H1 (cell line): ENCODE results near the gene PACS1. TPM values are rescaled to one million over a fixed set of nuclear protein-coding genes. Genes with fewer than 3 reads are reported as not detected.

ENCODE experiments used
- CTCF ChIA-PET: fragments of 300-600 bp; sonication (Branson Sonifier 250); formaldehyde crosslinking; loops from one replicate; lab custom pipeline; 2021; ENCODE audit not compliant: partially characterized antibody; lab: Charles Lee
- POLR2A ChIA-PET: fragments of 300-600 bp; sonication (Branson Sonifier 250); formaldehyde crosslinking; loops from one replicate; lab custom pipeline; 2021; ENCODE audit warnings: inconsistent platforms; ENCODE audit not compliant: partially characterized antibody; lab: Charles Lee
- DNase-seq, 2 experiments: peaks; one replicate each; pipeline versions ENCODE4 v3.0.0 to v3.0.0-alpha.2; 2010 to 2022; ENCODE audit warnings: low spot score in 2 of 2, low read depth in 1 of 2, mixed read lengths in 1 of 2
- FAIRE-seq: peaks from 2 replicates; lab custom pipeline; 2011; peaks lifted over from hg19 to GRCh38; lab: Jason Lieb, UNC
- H2AFZ ChIP-seq: 2 replicates; pipeline ENCODE4 v1.8.1; 2012; ENCODE audit warnings: low read length, inconsistent platforms
- H2AK5ac ChIP-seq: 2 replicates; pipeline ENCODE4 v1.6.1; 2013; ENCODE audit warnings: low read depth, low read length
- H2BK120ac ChIP-seq: replicated peaks from 2 replicates; pipeline ENCODE3; 2013; ENCODE audit warnings: low read depth, low read length, inconsistent platforms
- H2BK12ac ChIP-seq: 2 replicates; pipeline ENCODE4 v1.6.1; 2013; ENCODE audit warnings: low read depth, low read length
- H2BK15ac ChIP-seq: 2 replicates; pipeline ENCODE4 v1.6.1; 2013; ENCODE audit warnings: low read length
- H2BK20ac ChIP-seq: 2 replicates; pipeline ENCODE4 v1.6.1; 2013; ENCODE audit warnings: low read length
- H2BK5ac ChIP-seq: 2 replicates; pipeline ENCODE4 v1.6.1; 2013; ENCODE audit warnings: low read depth, low read length
- H3K14ac ChIP-seq: 2 replicates; pipeline ENCODE4 v1.6.1; 2013; ENCODE audit warnings: inconsistent platforms; ENCODE audit not compliant: insufficient read length
- H3K18ac ChIP-seq: 2 replicates; pipeline ENCODE4 v1.6.1; 2013; ENCODE audit warnings: low read length; ENCODE audit errors: extremely low read depth
- H3K23ac ChIP-seq: 2 replicates; pipeline ENCODE4 v1.6.1; 2013; ENCODE audit warnings: inconsistent platforms; ENCODE audit not compliant: insufficient read length
- H3K23me2 ChIP-seq: 2 replicates; pipeline ENCODE4 v1.6.1; 2013; ENCODE audit warnings: low read depth, low read length
- H3K27ac ChIP-seq: 2 replicates; pipeline ENCODE4 v1.6.1; 2011; ENCODE audit warnings: low read depth, low read length, inconsistent platforms
- H3K27me3 ChIP-seq, 4 experiments: replicated peaks in 1 of 4; 1 replicate in 1 of 4; 2 replicates in 3 of 4; pipeline versions ENCODE4 v1.6.1 to v1.8.1; 2011 to 2013; ENCODE audit warnings: low read length in 3 of 4, mild to moderate bottlenecking in 3 of 4, inconsistent platforms in 2 of 4, mixed read lengths in 2 of 4, moderate library complexity in 1 of 4; ENCODE audit not compliant: control insufficient read depth in 3 of 4, insufficient read depth in 3 of 4; ENCODE audit errors: extremely low read depth in 1 of 4
- H3K36me3 ChIP-seq, 4 experiments: 2 replicates each; pipeline versions ENCODE4 v1.6.1 to v1.8.1; 2011 to 2013; ENCODE audit warnings: mild to moderate bottlenecking in 4 of 4, low read length in 3 of 4, moderate library complexity in 2 of 4, control low read depth in 1 of 4, inconsistent platforms in 1 of 4; ENCODE audit not compliant: insufficient read depth in 4 of 4, control insufficient read depth in 2 of 4
- H3K4ac ChIP-seq: replicated peaks from 2 replicates; pipeline ENCODE3; 2013; ENCODE audit warnings: low read length, low read depth, mixed read lengths, inconsistent platforms; ENCODE audit not compliant: insufficient read length
- H3K4me1 ChIP-seq, 4 experiments: replicated peaks in 1 of 4; 1 replicate in 1 of 4; 2 replicates in 3 of 4; pipeline versions ENCODE4 v1.6.1 to v1.8.1; 2011 to 2013; ENCODE audit warnings: low read length in 3 of 4, inconsistent platforms in 2 of 4, mixed read lengths in 1 of 4; ENCODE audit not compliant: insufficient read depth in 4 of 4, control insufficient read depth in 3 of 4
- H3K4me2 ChIP-seq, 2 experiments: 2 replicates each; pipeline versions ENCODE4 v1.6.1 to v1.8.1; 2011 to 2013; ENCODE audit warnings: low read depth in 2 of 2, low read length in 2 of 2, control low read depth in 1 of 2, inconsistent platforms in 1 of 2, mild to moderate bottlenecking in 1 of 2; ENCODE audit not compliant: insufficient read depth in 1 of 2
- H3K4me3 ChIP-seq, 4 experiments: fragments of 200-600, 300-600 bp in 1 of 4; sonication (generic), shearing (Covaris generic), sonication (Bioruptor Twin) in 1 of 4; 2 replicates each; pipeline versions ENCODE4 v1.5.1 to v1.8.1; 2011 to 2016; ENCODE audit warnings: low read length in 4 of 4, low read depth in 3 of 4, control low read depth in 2 of 4, inconsistent platforms in 2 of 4, mild to moderate bottlenecking in 2 of 4, mixed read lengths in 1 of 4, moderate library complexity in 1 of 4; ENCODE audit not compliant: insufficient read depth in 2 of 4; ENCODE audit errors: extremely low read depth in 1 of 4
- H3K56ac ChIP-seq: replicated peaks from 2 replicates; pipeline ENCODE3; 2013; ENCODE audit warnings: low read depth, mild to moderate bottlenecking, mixed read lengths, low read length, inconsistent platforms; ENCODE audit not compliant: insufficient read length
- H3K79me1 ChIP-seq: 2 replicates; pipeline ENCODE4 v1.6.1; 2013; ENCODE audit warnings: low read depth, low read length, control low read depth
- H3K79me2 ChIP-seq, 2 experiments: 2 replicates each; pipeline versions ENCODE4 v1.6.1 to v1.8.1; 2012 to 2013; ENCODE audit warnings: low read length in 2 of 2, mild to moderate bottlenecking in 2 of 2, inconsistent platforms in 1 of 2; ENCODE audit not compliant: insufficient read depth in 2 of 2, control insufficient read depth in 1 of 2
- H3K9ac ChIP-seq, 4 experiments: replicated peaks in 1 of 4; 1 replicate in 1 of 4; 2 replicates in 3 of 4; pipeline versions ENCODE4 v1.6.1 to v1.8.1; 2011 to 2013; ENCODE audit warnings: low read depth in 3 of 4, low read length in 3 of 4, control low read depth in 2 of 4, mild to moderate bottlenecking in 2 of 4, moderate library complexity in 2 of 4, inconsistent platforms in 1 of 4; ENCODE audit errors: extremely low read depth in 1 of 4
- H3K9me3 ChIP-seq, 2 experiments: 2 replicates each; pipeline versions ENCODE4 v1.6.1 to v1.8.1; 2012 to 2013; ENCODE audit warnings: mild to moderate bottlenecking in 2 of 2, moderate library complexity in 2 of 2, control low read depth in 1 of 2, inconsistent platforms in 1 of 2, low read depth in 1 of 2, low read length in 1 of 2, mixed read lengths in 1 of 2; ENCODE audit not compliant: insufficient read depth in 2 of 2
- H4K20me1 ChIP-seq, 2 experiments: replicated peaks in 1 of 2; 2 replicates each; pipeline versions ENCODE3 to v1.8.1; 2011 to 2013; ENCODE audit warnings: inconsistent platforms in 2 of 2, low read length in 2 of 2, mild to moderate bottlenecking in 1 of 2; ENCODE audit not compliant: insufficient read depth in 2 of 2, control insufficient read depth in 1 of 2
- H4K5ac ChIP-seq: 2 replicates; pipeline ENCODE4 v1.6.1; 2013; ENCODE audit warnings: low read length, low read depth, mixed read lengths, inconsistent platforms; ENCODE audit not compliant: insufficient read length
- H4K8ac ChIP-seq: 2 replicates; pipeline ENCODE4 v1.8.0; 2013; ENCODE audit warnings: mild to moderate bottlenecking, moderate library complexity, low read length, inconsistent platforms; ENCODE audit not compliant: insufficient read depth; ENCODE audit errors: extremely low read depth
- H4K91ac ChIP-seq: replicated peaks from 2 replicates; pipeline ENCODE3; 2013; ENCODE audit warnings: low read length, mixed read lengths, inconsistent platforms; ENCODE audit not compliant: insufficient read length
- RAD21 ChIP-seq, 2 experiments: IDR thresholded peaks in 1 of 2; conservative IDR thresholded peaks in 1 of 2; 2 replicates each; pipeline ENCODE4 v1.6.1; 2011; ENCODE audit warnings: low read depth in 2 of 2, low read length in 2 of 2, improper control_type of control experiment in 1 of 2, inconsistent platforms in 1 of 2, mild to moderate bottlenecking in 1 of 2, moderate library complexity in 1 of 2
- SIN3A ChIP-seq, 2 experiments: IDR thresholded peaks in 1 of 2; conservative IDR thresholded peaks in 1 of 2; 2 replicates each; pipeline ENCODE4 v1.6.1; 2011 to 2012; ENCODE audit warnings: low read length in 2 of 2, improper control_type of control experiment in 1 of 2, low read depth in 1 of 2, mild to moderate bottlenecking in 1 of 2
- TCF12 ChIP-seq: IDR thresholded peaks from 2 replicates; pipeline ENCODE4 v1.6.1; 2011; ENCODE audit warnings: low read depth, mild to moderate bottlenecking, low read length
- WGBS, 2 experiments: shearing (Covaris generic) in 1 of 2; methylation state at CpG; one replicate each; pipeline versions ENCODE4 v1.1.6 to v1.1.7; 2013 to 2015; ENCODE audit warnings: low lambda C conversion rate in 2 of 2, mixed read lengths in 2 of 2, inconsistent platforms in 1 of 2, low coverage in 1 of 2, missing lambda C conversion rate in 1 of 2; ENCODE audit not compliant: insufficient replicate concordance in 2 of 2, insufficient coverage in 1 of 2, insufficient read length in 1 of 2; ENCODE audit errors: extremely low coverage in 1 of 2, missing lambda C conversion rate in 1 of 2; 5-methylcytosine and 5-hydroxymethylcytosine counted together
- polyA plus RNA-seq, 7 experiments: library from polyadenylated mRNA; depleted of rRNA in 3 of 7; stranded (reverse) in 5 of 7; unstranded in 2 of 7; fragments of >200 nt in 5 of 7; fragments of 200-250 nt in 2 of 7; gene quantifications; 1 replicate in 5 of 7; 2 replicates in 1 of 7; 4 replicates in 1 of 7; pipeline versions ENCODE4 v1.2.1 to v1.2.3, GENCODE V29; 2011 to 2013; ENCODE audit warnings: missing spikeins in 2 of 7, mixed read lengths in 2 of 7
- total RNA-seq: library from RNA; stranded (reverse); fragmentation: NEBNext Ultra II Directional; extraction: Animal tissue kit (Norgen Biotek cat#: 25700); gene quantifications from 2 replicates; pipeline ENCODE4 v1.2.1, GENCODE V29; 2021
- TF ChIP-seq, protein P1 (sequence below), 3 experiments: IDR thresholded peaks; 1 replicate in 2 of 3; 2 replicates in 1 of 3; pipeline versions ENCODE4 v1.5.1 to v1.6.1; 2011; ENCODE audit warnings: low read length in 3 of 3, mild to moderate bottlenecking in 3 of 3, inconsistent platforms in 2 of 3, low read depth in 1 of 3, moderate library complexity in 1 of 3; ENCODE audit not compliant: insufficient read depth in 1 of 3; ENCODE audit errors: control extremely low read depth in 1 of 3
- TF ChIP-seq, protein P2 (sequence below): IDR thresholded peaks from 2 replicates; pipeline ENCODE4 v1.6.1; 2011; ENCODE audit warnings: low read depth, mild to moderate bottlenecking, low read length; ENCODE audit not compliant: insufficient read depth

The PACS1 gene
- total and polyA plus RNA-seq, 2 of the 8 experiments (the other 6 are each of a cell fraction or from before 2014, with no cell fraction given), result 11.5 to 36.0 TPM

DNA sequence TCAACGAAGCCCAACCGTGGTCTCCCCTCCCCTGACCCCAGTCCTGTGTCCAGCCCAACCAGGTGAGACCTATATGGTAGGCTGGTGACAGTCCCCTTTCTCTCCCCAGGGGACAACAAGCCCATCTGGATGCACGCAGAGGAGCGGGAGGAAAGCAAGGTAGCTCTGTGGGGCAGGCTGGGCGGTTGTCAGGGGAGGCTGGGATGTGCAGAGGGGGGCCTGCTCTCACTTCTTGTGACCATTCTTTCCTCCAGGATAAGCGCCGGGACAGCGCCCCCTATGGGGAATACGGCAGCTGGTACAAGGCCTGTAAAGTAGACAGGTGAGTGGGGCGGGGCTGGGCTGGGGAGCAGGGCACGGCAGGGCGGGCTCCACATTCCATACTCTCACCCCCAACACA is 194.8 kb downstream of the PACS1 start:
- Histone ChIP-seq H3K36me3 (peaks cover 13 to 27% (median 19%) of the 10 kb centered on the region in 4 experiments; a peak in 7 of 8 replicates), H3K18ac (no peak overlapping the region)

More for the DNA sequence above, 194.8 kb downstream of the PACS1 start:
- H2BK20ac ChIP-seq, result no peak overlapping the region
- no peak overlapping the region for H2AK5ac ChIP-seq
- no peaks in the 10 kb centered on the region; the same call in 1 of the 2 replicates for H3K79me1 ChIP-seq
- H2BK12ac ChIP-seq, result no peak overlapping the region
- POLR2A ChIA-PET, result interaction anchor here (1.0 to 9.0 kb wide), 3 partner anchors 16 to 28 kb away, joined by 3 to 125 read pairs (median 28); partner anchors contain the start of genes CNIH2 and YIF1A
- H4K20me1 ChIP-seq, result peaks cover 7 to 20% of the 10 kb centered on the region in 2 experiments
- WGBS, 2 experiments, result 62% methylated on average over 8 of the region's 12 CpGs; no CpG with 5 or more reads in 1 of the 2 experiments
- H3K4me2 ChIP-seq, result no peak overlapping the region
- no peak overlapping the region for H2BK120ac ChIP-seq
- no peaks in the 10 kb centered on the region for H3K9me3 ChIP-seq
- no peak overlapping the region for H3K9ac ChIP-seq
- TF ChIP-seq, protein P1, sequence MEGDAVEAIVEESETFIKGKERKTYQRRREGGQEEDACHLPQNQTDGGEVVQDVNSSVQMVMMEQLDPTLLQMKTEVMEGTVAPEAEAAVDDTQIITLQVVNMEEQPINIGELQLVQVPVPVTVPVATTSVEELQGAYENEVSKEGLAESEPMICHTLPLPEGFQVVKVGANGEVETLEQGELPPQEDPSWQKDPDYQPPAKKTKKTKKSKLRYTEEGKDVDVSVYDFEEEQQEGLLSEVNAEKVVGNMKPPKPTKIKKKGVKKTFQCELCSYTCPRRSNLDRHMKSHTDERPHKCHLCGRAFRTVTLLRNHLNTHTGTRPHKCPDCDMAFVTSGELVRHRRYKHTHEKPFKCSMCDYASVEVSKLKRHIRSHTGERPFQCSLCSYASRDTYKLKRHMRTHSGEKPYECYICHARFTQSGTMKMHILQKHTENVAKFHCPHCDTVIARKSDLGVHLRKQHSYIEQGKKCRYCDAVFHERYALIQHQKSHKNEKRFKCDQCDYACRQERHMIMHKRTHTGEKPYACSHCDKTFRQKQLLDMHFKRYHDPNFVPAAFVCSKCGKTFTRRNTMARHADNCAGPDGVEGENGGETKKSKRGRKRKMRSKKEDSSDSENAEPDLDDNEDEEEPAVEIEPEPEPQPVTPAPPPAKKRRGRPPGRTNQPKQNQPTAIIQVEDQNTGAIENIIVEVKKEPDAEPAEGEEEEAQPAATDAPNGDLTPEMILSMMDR (IDR thresholded peaks at IDR 0.05; ENCODE audit: control extremely low read depth in 1 of 3, insufficient read depth in 1 of 3, low read depth in 1 of 3, low read length in 3 of 3), result peak in 2 of 3 experiments; percentile 73 to 86; a peak in 3 of 4 replicates
- TF ChIP-seq, protein P2, sequence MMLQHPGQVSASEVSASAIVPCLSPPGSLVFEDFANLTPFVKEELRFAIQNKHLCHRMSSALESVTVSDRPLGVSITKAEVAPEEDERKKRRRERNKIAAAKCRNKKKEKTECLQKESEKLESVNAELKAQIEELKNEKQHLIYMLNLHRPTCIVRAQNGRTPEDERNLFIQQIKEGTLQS, result no peak
- TF ChIP-seq RAD21 (IDR thresholded peaks at IDR 0.05 in 1 of 2, conservative IDR thresholded peaks at IDR 0.05 in 1 of 2; ENCODE audit: low read depth in 2 of 2, low read length in 2 of 2), result peak; percentile 19 to 62; a peak in 3 of 4 replicates
- TF ChIP-seq SIN3A (conservative IDR thresholded peaks at IDR 0.05 in 1 of 2, IDR thresholded peaks at IDR 0.05 in 1 of 2; ENCODE audit: low read depth in 1 of 2, low read length in 2 of 2), result 0 out of 4 replicates have a peak, but pooled peaks of 1 of the 2 experiments have one; percentile 28
- TF ChIP-seq TCF12, result no peak
- no peak overlapping the region for H4K91ac ChIP-seq
- no peak overlapping the region for H3K14ac ChIP-seq
- no peak for FAIRE-seq
- no peak overlapping the region for H3K4me3 ChIP-seq
- peak in 1 of 2 experiments; percentile 90 for DNase-seq
- peaks cover 0 to 4% of the 10 kb centered on the region in 2 experiments; a peak in 2 of 4 replicates for H3K79me2 ChIP-seq
- H3K4me1 ChIP-seq, result peaks cover 0 to 5% (median 3%) of the 10 kb centered on the region in 4 experiments; a peak in 5 of 7 replicates
- no peak overlapping the region for H2AFZ ChIP-seq
- H4K5ac ChIP-seq, result no peak overlapping the region
- no peak overlapping the region; the same call in 1 of the 2 replicates for H3K27ac ChIP-seq
- peaks cover 9% of the 10 kb centered on the region for H3K23me2 ChIP-seq
- no peak overlapping the region for H3K4ac ChIP-seq
- no peak overlapping the region; the same call in 1 of the 2 replicates for H4K8ac ChIP-seq
- H3K27me3 ChIP-seq, result no peaks in the 10 kb centered on the region
- no peak overlapping the region for H3K56ac ChIP-seq
- no peak overlapping the region for H3K23ac ChIP-seq
- H2BK5ac ChIP-seq, result no peak overlapping the region
- no peak overlapping the region for H2BK15ac ChIP-seq
- CTCF ChIA-PET, result interaction anchor here (0.6 to 2.3 kb wide), 12 partner anchors 11 to 1964 kb away, joined by 3 to 10 read pairs (median 4); partner anchors contain the start of gene YIF1A
